HAP-1 (cell line): ENCODE data around the gene FBLN7.

Experiments
- DNase-seq, 2 experiments: peaks; one replicate each; pipeline ENCODE4 v3.0.0-alpha.2; 2016 to 2020; ENCODE audit warnings: low spot score in 2 of 2
- H3K27me3 ChIP-seq: fragments of 250-450 bp; sonication (Bioruptor Pico); 2 replicates; pipeline ENCODE4 v1.5.1; 2020; ENCODE audit warnings: low read depth, mild to moderate bottlenecking, moderate library complexity
- H3K36me3 ChIP-seq: fragments of 250-450 bp; sonication (Bioruptor Pico); replicated peaks from 2 replicates; pipeline ENCODE4 v1.5.1; 2020; ENCODE audit warnings: mild to moderate bottlenecking
- H3K4me1 ChIP-seq: fragments of 250-450 bp; sonication (Bioruptor Pico); 2 replicates; pipeline ENCODE4 v1.5.1; 2020; ENCODE audit warnings: mild to moderate bottlenecking
- H3K4me3 ChIP-seq: fragments of 250-450 bp; sonication (Bioruptor Pico); 2 replicates; pipeline ENCODE4 v1.5.1; 2020; ENCODE audit warnings: mild to moderate bottlenecking, moderate library complexity
- H3K9me3 ChIP-seq: fragments of 250-450 bp; sonication (Bioruptor Pico); 2 replicates; pipeline ENCODE4 v1.5.1; 2020; ENCODE audit warnings: mild to moderate bottlenecking, moderate library complexity
- in situ Hi-C: fragments of 300-500 bp; cut with MboI; formaldehyde crosslinking; loops from 3 replicates; pipeline ENCODE4 v1.14.3; 2020; ENCODE audit warnings: low sequenced_read_pairs, inconsistent platforms, mixed read lengths

The FBLN7 gene

GRCh38 chr2:112170495-112170894 is 32.3 kb downstream of the FBLN7 start:
- in situ Hi-C loops, result no loop called here

DNA sequence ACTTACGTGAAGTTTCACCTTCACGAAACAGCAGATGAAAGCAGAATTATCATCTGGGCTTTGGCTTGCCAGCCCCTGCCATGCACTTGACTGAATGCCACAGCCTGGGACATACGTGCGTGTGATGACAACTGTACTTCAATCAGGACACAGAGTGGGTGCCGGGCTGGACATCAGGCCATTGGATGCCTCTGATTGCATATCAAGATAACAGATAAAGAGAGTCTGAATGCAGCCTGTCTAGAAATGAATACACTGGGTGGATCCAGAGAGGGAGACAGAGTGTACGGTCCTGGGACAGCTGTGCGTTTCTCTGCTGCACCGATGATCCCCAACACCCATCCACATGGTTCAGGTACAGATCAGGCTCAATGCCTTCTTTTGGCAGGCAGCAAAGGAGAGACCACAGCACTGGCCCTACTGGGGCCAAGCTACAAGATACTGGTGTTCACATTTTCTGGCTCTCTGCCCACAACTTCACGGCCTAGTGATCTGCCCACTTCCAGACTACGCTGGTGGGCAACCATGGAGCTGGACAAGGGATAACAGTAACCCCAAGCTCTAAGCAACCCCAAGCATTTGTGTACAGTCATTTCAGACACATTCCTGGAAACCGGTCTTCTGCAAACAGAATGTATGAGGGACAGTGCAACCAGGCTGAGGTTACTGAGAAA is 35.6 kb downstream of the FBLN7 start:
- H3K36me3 ChIP-seq, result no peaks in the 10 kb centered on the region
- H3K4me1 ChIP-seq, result no peaks in the 10 kb centered on the region
- no peak for DNase-seq
- no peak overlapping the region for H3K4me3 ChIP-seq
- H3K27me3 ChIP-seq, result peaks cover 2% of the 10 kb centered on the region; the same call in 1 of the 2 replicates
- no peaks in the 10 kb centered on the region for H3K9me3 ChIP-seq
- in situ Hi-C loops, result no loop called here

More at GRCh38 chr2:112170495-112170894, 32.3 kb downstream of the FBLN7 start:
- H3K9me3 ChIP-seq, result no peaks in the 10 kb centered on the region
- no peak overlapping the region for H3K4me3 ChIP-seq
- DNase-seq, result no peak
- H3K36me3 ChIP-seq, result no peaks in the 10 kb centered on the region
- peaks cover 2% of the 10 kb centered on the region; the same call in 1 of the 2 replicates for H3K27me3 ChIP-seq
- H3K4me1 ChIP-seq, result no peaks in the 10 kb centered on the region

GRCh38 chr2:112174383-112174782 is 36.2 kb downstream of the FBLN7 start:
- H3K4me3 ChIP-seq, result no peak overlapping the region
- H3K36me3 ChIP-seq, result no peaks in the 10 kb centered on the region
- no peaks in the 10 kb centered on the region for H3K9me3 ChIP-seq
- no peak for DNase-seq
- in situ Hi-C loops, result no loop called here
- H3K27me3 ChIP-seq, result peaks cover 2% of the 10 kb centered on the region; the same call in 1 of the 2 replicates
- no peaks in the 10 kb centered on the region for H3K4me1 ChIP-seq

DNA sequence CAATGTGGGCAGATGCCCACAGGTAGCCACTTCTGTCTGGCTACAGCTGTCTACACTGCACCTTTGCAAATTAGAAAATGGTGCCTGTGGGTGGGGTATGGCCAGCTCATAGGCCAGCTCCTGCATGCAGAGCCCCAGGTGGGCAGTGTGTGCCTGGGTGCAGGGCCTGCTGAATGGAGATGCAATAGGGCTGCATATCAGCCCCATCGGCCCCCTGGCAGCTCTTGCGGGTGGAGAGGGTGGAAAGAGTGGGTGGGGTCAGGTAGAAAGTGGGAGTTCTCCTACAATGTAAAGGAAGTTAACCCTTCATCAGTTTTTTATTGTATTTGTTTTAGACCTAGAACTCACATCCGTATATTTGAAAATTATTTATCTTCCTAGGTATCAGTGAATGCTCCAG is 37.1 kb downstream of the FBLN7 start:
- H3K4me1 ChIP-seq, result no peaks in the 10 kb centered on the region
- H3K36me3 ChIP-seq, result no peaks in the 10 kb centered on the region
- H3K4me3 ChIP-seq, result no peak overlapping the region
- H3K27me3 ChIP-seq, result peaks cover 2% of the 10 kb centered on the region; the same call in 1 of the 2 replicates
- DNase-seq, result no peak
- in situ Hi-C loops, result no loop called here
- H3K9me3 ChIP-seq, result no peaks in the 10 kb centered on the region

- no peak for DNase-seq
- no peak overlapping the region for H3K4me3 ChIP-seq
- in situ Hi-C loops, result no loop called here
- H3K27me3 ChIP-seq, result peaks cover 2% of the 10 kb centered on the region; the same call in 1 of the 2 replicates
- H3K4me1 ChIP-seq, result no peaks in the 10 kb centered on the region
- no peaks in the 10 kb centered on the region for H3K9me3 ChIP-seq
- no peaks in the 10 kb centered on the region for H3K36me3 ChIP-seq
These were observed 37.9 kb downstream of the FBLN7 start for GRCh38 chr2:112175958-112176573.

DNA sequence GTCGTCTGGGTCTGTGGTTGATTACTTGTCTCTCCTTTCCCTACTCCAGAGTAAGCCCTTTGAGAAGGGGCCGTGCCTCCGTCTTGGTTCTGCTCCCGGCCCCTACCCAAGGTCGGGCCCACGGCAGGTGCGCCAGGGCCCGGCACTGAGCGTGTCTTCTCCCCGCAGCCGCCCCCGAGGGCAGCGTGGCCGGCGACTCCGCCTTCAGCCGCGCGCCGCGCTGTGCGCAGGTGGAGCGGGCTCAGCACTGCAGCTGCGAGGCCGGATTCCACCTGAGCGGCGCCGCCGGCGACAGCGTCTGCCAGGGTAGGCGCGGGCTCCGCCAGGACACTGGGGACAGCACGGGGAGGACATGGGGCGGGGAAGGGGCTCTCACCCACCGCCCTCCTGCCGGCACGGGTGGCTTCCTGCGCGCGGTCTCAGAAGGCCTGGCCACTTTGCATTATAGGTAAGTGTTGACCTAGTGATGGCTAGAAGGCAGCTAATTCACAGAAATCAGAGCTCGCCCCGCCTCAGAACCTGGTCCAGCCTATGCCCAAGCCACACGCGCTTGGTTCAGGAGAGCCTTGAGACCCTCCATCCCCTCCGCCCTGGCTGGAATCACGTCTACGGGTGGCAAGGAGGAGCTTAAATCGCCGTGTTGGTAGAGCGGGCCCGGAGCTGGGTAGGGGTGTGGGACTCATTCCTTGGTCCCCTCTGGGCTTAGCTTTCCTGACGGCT is 43.5 kb downstream of the FBLN7 start:
- in situ Hi-C loops, result no loop called here
- Histone ChIP-seq H3K9me3 (no peaks in the 10 kb centered on the region), H3K4me1 (no peaks in the 10 kb centered on the region), H3K36me3 (no peaks in the 10 kb centered on the region), H3K4me3 (no peak overlapping the region), H3K27me3 (no peaks in the 10 kb centered on the region)
- no peak for DNase-seq

DNA sequence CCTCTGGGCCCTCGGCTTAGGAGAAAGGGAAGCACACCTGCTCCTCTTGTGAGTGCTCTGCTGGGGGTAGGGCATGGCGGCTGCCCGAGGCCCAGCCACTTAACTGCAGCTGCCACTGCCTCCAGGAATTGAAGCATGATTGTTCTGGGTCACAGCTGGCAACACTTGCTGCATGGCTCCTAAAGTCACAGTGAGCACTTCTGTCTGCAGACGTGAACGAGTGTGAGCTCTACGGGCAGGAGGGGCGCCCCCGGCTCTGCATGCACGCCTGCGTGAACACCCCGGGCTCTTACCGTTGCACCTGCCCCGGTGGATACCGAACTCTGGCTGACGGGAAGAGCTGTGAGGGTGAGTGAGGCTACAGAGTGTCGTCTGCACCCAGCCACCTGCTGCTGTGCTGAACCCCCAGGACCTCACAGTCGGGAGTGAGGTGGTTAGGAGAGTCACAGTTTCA is 44.4 kb downstream of the FBLN7 start:
- Histone ChIP-seq H3K4me1 (no peaks in the 10 kb centered on the region), H3K4me3 (no peak overlapping the region), H3K36me3 (no peaks in the 10 kb centered on the region), H3K27me3 (no peaks in the 10 kb centered on the region), H3K9me3 (no peaks in the 10 kb centered on the region)
- DNase-seq, result no peak
- in situ Hi-C loops, result no loop called here

DNA sequence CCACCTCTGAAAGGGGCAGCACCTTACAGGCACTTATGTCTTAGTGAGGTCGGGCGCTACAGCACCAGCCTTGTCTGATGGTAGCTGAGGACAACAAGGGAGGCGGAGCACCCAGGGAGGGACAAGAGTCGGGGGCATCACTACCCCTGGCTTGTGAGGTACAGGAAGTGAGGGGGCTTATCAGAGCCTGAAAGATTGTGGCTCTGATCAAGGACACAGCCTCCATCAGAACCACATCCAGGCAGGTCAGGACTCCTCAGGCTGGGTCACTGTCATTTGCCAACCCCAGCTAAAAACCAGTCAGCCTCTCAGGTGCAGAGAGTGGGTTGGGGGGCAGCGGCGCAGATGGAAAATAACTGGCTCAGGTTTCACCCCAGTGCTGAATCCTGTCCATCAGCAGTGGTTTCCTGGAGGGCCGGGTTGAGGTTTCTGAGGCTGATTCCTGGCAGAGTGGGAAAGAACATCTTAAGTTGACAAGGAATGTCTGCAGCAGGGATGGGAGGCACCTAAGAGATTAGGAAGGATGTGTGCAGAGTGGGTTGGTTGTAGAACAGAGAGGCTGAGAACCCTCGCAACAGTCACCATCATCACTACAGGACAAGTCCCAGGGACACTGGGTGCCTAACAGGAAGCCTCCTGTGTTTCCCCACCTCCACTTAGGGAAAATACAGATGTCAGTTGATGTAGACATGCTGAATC is 45.3 kb downstream of the FBLN7 start:
- Histone ChIP-seq H3K4me1 (no peaks in the 10 kb centered on the region), H3K4me3 (no peak overlapping the region), H3K36me3 (no peaks in the 10 kb centered on the region), H3K9me3 (no peaks in the 10 kb centered on the region), H3K27me3 (no peaks in the 10 kb centered on the region)
- no peak for DNase-seq
- in situ Hi-C loops, result no loop called here

DNA sequence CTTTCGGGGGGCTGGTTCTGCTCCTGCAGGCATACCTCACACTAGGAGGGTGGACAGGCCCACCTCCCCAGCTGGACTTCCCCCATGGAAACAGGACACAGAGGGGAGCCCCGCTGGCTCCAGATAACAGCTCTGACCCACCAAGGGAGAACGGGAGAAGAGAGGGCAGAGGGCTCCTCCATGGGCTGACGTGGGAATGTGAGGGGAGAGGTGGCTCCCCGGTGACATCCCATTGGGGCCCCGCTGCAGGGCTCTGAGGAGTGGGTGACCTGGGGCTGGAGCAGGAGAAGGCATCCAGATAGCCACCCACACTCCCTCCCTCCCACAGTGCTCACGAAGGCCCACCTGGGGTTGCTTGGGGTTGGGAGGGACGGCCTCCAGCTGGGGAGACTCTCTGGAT is 45.9 kb downstream of the FBLN7 start:
- in situ Hi-C loops, result no loop called here
- no peaks in the 10 kb centered on the region for H3K36me3 ChIP-seq
- DNase-seq, result no peak
- no peaks in the 10 kb centered on the region for H3K27me3 ChIP-seq
- no peaks in the 10 kb centered on the region for H3K4me1 ChIP-seq
- no peaks in the 10 kb centered on the region for H3K9me3 ChIP-seq
- H3K4me3 ChIP-seq, result no peak overlapping the region

- no peaks in the 10 kb centered on the region for H3K9me3 ChIP-seq
- H3K4me1 ChIP-seq, result no peaks in the 10 kb centered on the region
- no peak overlapping the region for H3K4me3 ChIP-seq
- DNase-seq, result no peak
- in situ Hi-C loops, result no loop called here
- H3K36me3 ChIP-seq, result no peaks in the 10 kb centered on the region
- H3K27me3 ChIP-seq, result no peaks in the 10 kb centered on the region
These were observed 46.9 kb downstream of the FBLN7 start for GRCh38 chr2:112185131-112185530.

- H3K27me3 ChIP-seq, result no peaks in the 10 kb centered on the region
- in situ Hi-C loops, result no loop called here
- H3K36me3 ChIP-seq, result no peaks in the 10 kb centered on the region
- no peak overlapping the region for H3K4me3 ChIP-seq
- no peaks in the 10 kb centered on the region for H3K9me3 ChIP-seq
- no peaks in the 10 kb centered on the region for H3K4me1 ChIP-seq
- DNase-seq, result no peak
These were observed 49.0 kb downstream of the FBLN7 start for GRCh38 chr2:112187046-112187715.

DNA sequence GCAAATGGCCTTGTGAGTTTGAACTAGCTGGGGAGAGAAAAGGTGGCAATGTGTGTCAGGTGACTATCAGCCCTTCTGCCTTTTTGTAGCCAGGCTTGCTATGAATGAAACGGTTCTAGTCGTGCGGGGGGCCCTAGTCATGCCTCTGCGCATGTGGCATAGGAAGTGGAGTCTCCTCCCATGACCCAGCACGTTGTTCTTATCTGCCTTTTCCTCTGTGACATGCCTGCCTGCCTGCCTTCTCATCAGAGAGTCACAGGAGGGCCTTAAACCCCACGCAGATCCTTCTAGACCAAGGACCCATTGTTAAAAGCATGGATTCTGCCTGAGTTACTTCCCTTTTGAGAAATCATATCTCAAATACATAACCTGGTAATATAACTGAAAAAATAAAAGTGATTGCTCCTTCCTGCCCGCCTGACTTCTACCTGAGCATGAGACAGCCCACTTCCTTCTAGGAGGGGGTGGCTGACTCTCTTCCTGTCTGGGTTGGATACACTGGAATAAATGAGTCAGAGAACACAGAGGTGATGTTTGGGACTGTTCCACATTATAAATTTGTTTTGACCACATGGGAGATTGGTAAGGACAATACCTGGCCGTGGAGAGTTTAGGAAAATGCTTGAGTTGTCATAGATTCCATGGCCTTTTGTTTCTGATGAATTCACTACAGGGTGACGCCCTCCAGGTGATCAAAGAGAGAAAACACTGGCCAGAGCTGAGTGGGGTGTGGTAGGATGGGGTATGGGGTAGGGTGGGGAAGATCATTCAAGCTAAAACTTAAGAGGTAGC is 49.8 kb downstream of the FBLN7 start:
- Histone ChIP-seq H3K27me3 (no peaks in the 10 kb centered on the region), H3K4me1 (no peaks in the 10 kb centered on the region), H3K9me3 (no peaks in the 10 kb centered on the region), H3K36me3 (no peaks in the 10 kb centered on the region), H3K4me3 (no peak overlapping the region)
- in situ Hi-C loops, result no loop called here
- DNase-seq, result no peak
